Spleen (tissue), 11 donors: ENCODE measurements around the gene NOLC1. TPM values are rescaled to one million over a fixed set of nuclear protein-coding genes. Genes with fewer than 3 reads are reported as not detected.

Source experiments
- DNase-seq: peaks from one replicate; pipeline ENCODE4 v3.0.0-alpha.2; 2020
- H3K27ac ChIP-seq, 8 donors: fragments of 200-600 bp; sonication (generic) in 7 of 8; 1 replicate in 4 of 8; 2 replicates in 4 of 8; pipeline versions ENCODE4 v1.5.0 to v1.8.0; 2016 to 2021; ENCODE audit warnings: inconsistent platforms in 4 of 8, mild to moderate bottlenecking in 4 of 8, moderate library complexity in 1 of 8
- H3K27me3 ChIP-seq, 7 donors: fragments of 200-600 bp; sonication (generic) in 6 of 7; replicated peaks in 1 of 7; 1 replicate in 4 of 7; 2 replicates in 3 of 7; pipeline versions ENCODE4 v1.5.0 to v1.8.0; 2016 to 2021; ENCODE audit warnings: inconsistent platforms in 3 of 7, mild to moderate bottlenecking in 1 of 7
- H3K36me3 ChIP-seq, 6 donors: fragments of 200-600 bp; sonication (generic) in 5 of 6; 1 replicate in 4 of 6; 2 replicates in 2 of 6; pipeline versions ENCODE4 v1.5.0 to v1.8.0; 2016 to 2021; ENCODE audit warnings: inconsistent platforms in 2 of 6
- H3K4me1 ChIP-seq, 6 donors: fragments of 200-600 bp; sonication (generic) in 5 of 6; 1 replicate in 3 of 6; 2 replicates in 3 of 6; pipeline versions ENCODE4 v1.5.0 to v1.8.0; 2016 to 2021; ENCODE audit warnings: inconsistent platforms in 3 of 6
- H3K4me3 ChIP-seq, 8 donors: fragments of 200-600 bp; sonication (generic) in 7 of 8; 1 replicate in 4 of 8; 2 replicates in 4 of 8; pipeline versions ENCODE4 v1.5.0 to v1.8.0; 2016 to 2021; ENCODE audit warnings: inconsistent platforms in 4 of 8, mild to moderate bottlenecking in 4 of 8, moderate library complexity in 2 of 8
- H3K9me3 ChIP-seq, 8 donors: fragments of 200-600 bp; sonication (generic) in 7 of 8; 1 replicate in 4 of 8; 2 replicates in 4 of 8; pipeline versions ENCODE4 v1.5.0 to v1.8.0; 2016 to 2021; ENCODE audit warnings: inconsistent platforms in 4 of 8
- POLR2A ChIP-seq, 3 donors: fragments of 450-650 bp; IDR thresholded peaks; one replicate each; pipeline ENCODE4 v1.5.1; 2017; ENCODE audit warnings: antibody characterized with exemption in 3 of 3, mild to moderate bottlenecking in 1 of 3
- POLR2AphosphoS5 ChIP-seq, 3 donors: sonication (generic); formaldehyde crosslinking; IDR thresholded peaks; one replicate each; pipeline ENCODE4 v1.5.1; 2017; ENCODE audit warnings: antibody characterized with exemption in 3 of 3
- WGBS, 5 donors: extraction: QIAGEN DNeasy Blood & Tissue Kit in 3 of 5; methylation state at CpG; one replicate each; pipeline versions ENCODE4 v1.1.5 to v1.1.7; 2013 to 2018; 5-methylcytosine and 5-hydroxymethylcytosine counted together
- intact Hi-C: fragments of 100-400 bp; cut with DNase I; formaldehyde crosslinking; loops from one replicate; pipeline ENCODE4 v1.15.0; 2023; ENCODE audit warnings: low total_unique reads
- polyA plus RNA-seq, 3 donors: library from polyadenylated mRNA; stranded (reverse); fragments of 200-250 nt; gene quantifications; one replicate each; pipeline ENCODE4 v1.2.1, GENCODE V29; 2013
- total RNA-seq, 7 donors: library from RNA; depleted of rRNA in 3 of 7; stranded (reverse); fragments of >200 nt in 3 of 7; fragmentation: NEBNext Ultra II Directional in 4 of 7; extraction: Animal tissue kit (Norgen Biotek cat#: 25700) in 4 of 7; gene quantifications; one replicate each; pipeline versions ENCODE4 v1.1.0 to v1.2.1, GENCODE V29; 2016 to 2021
- TF ChIP-seq, protein P1 (sequence below), 11 experiments: fragments of 200-600 bp in 7 of 11; fragments of 450-650 bp in 4 of 11; sonication (generic) in 4 of 11; IDR thresholded peaks in 8 of 11; conservative IDR thresholded peaks in 3 of 11; 1 replicate in 7 of 11; 2 replicates in 4 of 11; pipeline versions ENCODE4 v1.4.0 to v1.8.0; 2016 to 2021; ENCODE audit warnings: antibody characterized with exemption in 11 of 11, inconsistent platforms in 4 of 11, mild to moderate bottlenecking in 1 of 11
- donor health status: healthy with polysubstance abuse.
- donor health status: DM: no; HTN: no; CAD: no; lungs with moderate emphysema.
- donor health status: DM: no; HTN: no; CAD: no.
- donor health status: Bipolar disorder and iron deficiency.
- donor health status: healthy.
- donor health status: DM: no; HTN: no; CAD: no.
- donor health status: DM: yes; HTN: yes; CAD: no.

NOLC1 gene
- total and polyA plus RNA-seq, 10 donors: 24.6 to 60.0 (median 39.0) TPM

DNA sequence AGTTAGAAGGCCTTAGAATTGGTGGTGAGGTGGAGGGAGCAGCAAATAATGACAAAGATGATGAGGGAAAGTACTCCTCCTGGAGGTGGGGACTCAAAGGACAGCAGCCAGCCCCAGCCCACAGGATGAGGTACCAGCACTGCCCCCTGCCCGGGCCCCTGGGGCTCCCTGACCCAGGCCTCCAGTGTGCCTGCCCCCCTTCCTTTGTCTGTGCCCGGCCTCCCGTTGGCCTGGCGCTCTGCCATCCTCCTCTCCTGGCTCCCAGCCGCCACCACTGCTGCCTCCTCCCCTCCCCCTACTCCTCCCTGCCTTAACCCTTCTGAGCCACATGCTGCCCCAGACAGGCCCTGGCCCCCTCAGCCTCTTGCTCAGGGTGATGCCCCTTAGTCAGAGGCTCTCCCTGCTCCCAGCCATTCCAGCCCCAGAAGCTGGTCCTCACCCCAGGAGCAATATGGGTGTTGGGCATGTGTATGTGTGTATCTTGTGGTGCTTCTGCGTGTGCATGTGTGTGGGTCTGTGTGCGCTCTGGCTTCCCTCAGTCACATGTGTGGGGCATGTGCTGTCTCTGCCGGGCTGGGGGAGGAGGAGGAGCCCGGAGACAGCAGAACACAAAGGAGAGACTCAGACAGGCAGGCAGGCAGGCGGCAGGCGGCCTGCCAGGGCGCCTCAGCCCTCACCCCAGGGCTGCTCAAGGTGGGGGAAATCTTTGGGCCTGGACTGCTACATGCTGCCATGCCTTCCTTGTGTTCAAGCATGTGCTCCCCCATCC, 34.6 kb upstream of the NOLC1 start:
- Histone ChIP-seq H3K9me3 (no peaks in the 10 kb centered on the region), H3K36me3 (no peaks in the 10 kb centered on the region), H3K4me3 (peak overlapping the region in 6 of 8 donors; percentile 13 to 97 (median 76)), H3K27ac (peak overlapping the region; percentile 92 to 99 (median 96)), H3K27me3 (no peaks in the 10 kb centered on the region), H3K4me1 (peaks cover 55 to 91% (median 77%) of the 10 kb centered on the region in 6 donors)
- TF ChIP-seq POLR2A (IDR thresholded peaks at IDR 0.05) (no peak), POLR2AphosphoS5 (IDR thresholded peaks at IDR 0.05) (peak in 2 of 3 donors; percentile 64 to 66)
- TF ChIP-seq, protein P1, sequence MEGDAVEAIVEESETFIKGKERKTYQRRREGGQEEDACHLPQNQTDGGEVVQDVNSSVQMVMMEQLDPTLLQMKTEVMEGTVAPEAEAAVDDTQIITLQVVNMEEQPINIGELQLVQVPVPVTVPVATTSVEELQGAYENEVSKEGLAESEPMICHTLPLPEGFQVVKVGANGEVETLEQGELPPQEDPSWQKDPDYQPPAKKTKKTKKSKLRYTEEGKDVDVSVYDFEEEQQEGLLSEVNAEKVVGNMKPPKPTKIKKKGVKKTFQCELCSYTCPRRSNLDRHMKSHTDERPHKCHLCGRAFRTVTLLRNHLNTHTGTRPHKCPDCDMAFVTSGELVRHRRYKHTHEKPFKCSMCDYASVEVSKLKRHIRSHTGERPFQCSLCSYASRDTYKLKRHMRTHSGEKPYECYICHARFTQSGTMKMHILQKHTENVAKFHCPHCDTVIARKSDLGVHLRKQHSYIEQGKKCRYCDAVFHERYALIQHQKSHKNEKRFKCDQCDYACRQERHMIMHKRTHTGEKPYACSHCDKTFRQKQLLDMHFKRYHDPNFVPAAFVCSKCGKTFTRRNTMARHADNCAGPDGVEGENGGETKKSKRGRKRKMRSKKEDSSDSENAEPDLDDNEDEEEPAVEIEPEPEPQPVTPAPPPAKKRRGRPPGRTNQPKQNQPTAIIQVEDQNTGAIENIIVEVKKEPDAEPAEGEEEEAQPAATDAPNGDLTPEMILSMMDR (IDR thresholded peaks at IDR 0.05 in 8 of 11, conservative IDR thresholded peaks at IDR 0.05 in 3 of 11): peak in 4 of 11 experiments; percentile 16 to 36 (median 21)
- intact Hi-C loops: loop anchor here (10.0 kb wide), 1 partner anchor 53 kb away; the partner anchor contains the start of gene HPS6
- peak; percentile 88 for DNase-seq
- WGBS, 5 donors: 2 to 16% (median 13%) methylated on average over 5 to 12 of the region's 12 CpGs

DNA sequence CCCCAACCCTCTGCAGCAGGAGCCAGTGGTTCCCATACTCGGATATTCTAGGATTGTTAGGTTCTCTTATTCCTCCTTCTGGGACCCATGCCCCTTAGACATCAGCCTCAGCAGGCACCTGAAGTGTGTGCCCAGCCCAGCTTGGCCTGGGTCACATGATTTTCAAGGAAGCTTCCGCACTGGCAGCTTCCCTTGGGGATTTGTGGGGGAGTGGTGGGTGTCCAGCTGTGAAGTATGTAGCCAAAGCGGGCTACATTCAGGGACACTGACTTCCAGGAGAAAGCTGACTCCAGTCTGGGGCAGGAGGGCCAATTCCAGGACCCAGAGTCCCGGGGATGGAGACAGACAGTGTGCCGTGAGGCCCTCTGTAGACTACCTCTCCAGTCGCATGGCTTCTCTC, 33.3 kb upstream of the NOLC1 start:
- intact Hi-C loops: loop anchor here (10.0 kb wide), 1 partner anchor 54 kb away; the partner anchor contains the start of gene HPS6
- H3K36me3 ChIP-seq: no peaks in the 10 kb centered on the region
- no peaks in the 10 kb centered on the region for H3K9me3 ChIP-seq
- H3K4me3 ChIP-seq: peak overlapping the region; percentile 41 to 97 (median 84)
- TF ChIP-seq, protein P1 (IDR thresholded peaks at IDR 0.05 in 8 of 11, conservative IDR thresholded peaks at IDR 0.05 in 3 of 11): no peak
- TF ChIP-seq POLR2AphosphoS5 (IDR thresholded peaks at IDR 0.05): peak in 2 of 3 donors; percentile 52 to 58
- TF ChIP-seq POLR2A (IDR thresholded peaks at IDR 0.05): no peak
- H3K4me1 ChIP-seq: peaks cover 44 to 79% (median 64%) of the 10 kb centered on the region in 6 donors
- WGBS, 5 donors: 3 to 13% (median 11%) methylated on average over 6 of the region's 6 CpGs
- H3K27me3 ChIP-seq: no peaks in the 10 kb centered on the region
- H3K27ac ChIP-seq: peak overlapping the region; percentile 92 to 99 (median 96)
- DNase-seq: peak; percentile 81

DNA sequence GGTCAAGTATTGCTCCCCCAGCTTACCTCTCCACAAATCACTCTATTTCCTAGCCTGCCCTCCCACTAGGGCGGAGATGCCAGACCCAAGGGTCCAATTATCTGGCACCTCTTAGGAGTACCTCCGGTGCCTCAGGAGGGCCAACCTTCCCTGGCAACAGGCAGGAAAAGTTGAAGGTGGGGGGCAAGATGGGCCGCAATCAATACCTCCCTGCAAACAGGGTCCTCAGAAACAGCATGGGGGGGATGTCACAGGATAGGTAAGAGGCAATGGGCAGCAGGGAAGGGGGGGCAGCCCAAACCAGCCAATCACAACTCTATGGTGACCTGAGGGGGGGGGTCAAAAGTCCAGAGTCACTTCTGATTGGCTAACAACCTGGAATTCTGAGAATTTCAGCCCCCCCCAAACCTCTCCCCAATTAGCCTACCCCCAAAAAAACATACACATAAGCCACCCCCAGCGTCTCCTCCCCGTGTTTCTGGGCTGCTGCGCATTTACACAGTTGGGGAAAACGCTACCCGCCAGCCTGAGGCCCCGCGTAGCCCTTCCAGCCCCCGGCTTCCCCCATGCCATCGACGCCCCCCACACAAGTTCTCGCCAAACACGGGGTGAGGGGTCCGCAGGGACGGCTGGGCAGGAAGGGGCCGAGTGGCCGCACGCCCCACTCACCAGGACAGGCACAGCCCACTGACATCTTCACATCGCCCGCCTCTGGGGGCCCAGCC, 32.6 kb upstream of the NOLC1 start:
- Histone ChIP-seq H3K4me1 (peaks cover 41 to 72% (median 58%) of the 10 kb centered on the region in 6 donors), H3K4me3 (peak overlapping the region; percentile 41 to 97 (median 84)), H3K9me3 (no peaks in the 10 kb centered on the region), H3K36me3 (no peaks in the 10 kb centered on the region), H3K27me3 (no peaks in the 10 kb centered on the region), H3K27ac (peak overlapping the region; percentile 92 to 99 (median 96))
- 0 to 1% (median 1%) methylated on average over 5 to 22 of the region's 22 CpGs for WGBS, 5 donors
- TF ChIP-seq POLR2A (IDR thresholded peaks at IDR 0.05) (no peak), POLR2AphosphoS5 (IDR thresholded peaks at IDR 0.05) (no peak)
- TF ChIP-seq, protein P1 (IDR thresholded peaks at IDR 0.05 in 8 of 11, conservative IDR thresholded peaks at IDR 0.05 in 3 of 11): no peak
- peak; percentile 81 for DNase-seq
- intact Hi-C loops: loop anchor here (10.0 kb wide), 1 partner anchor 55 kb away; the partner anchor contains the start of gene HPS6
